ENCODE data around the gene DOCK4. TPM values are rescaled to one million over a fixed set of nuclear protein-coding genes. Genes with fewer than 3 reads are reported as not detected.

DOCK4 gene
- total and polyA plus RNA-seq, 3 donors from 2014 or later: 5.4 to 17.1 (median 12.4) TPM

GRCh38 chr7:112014347-112014746, 191.9 kb downstream of the DOCK4 start:
- Histone ChIP-seq H3K36me3 (ENCODE audit: low read depth, missing control alignments) (no peaks in the 10 kb centered on the region), H3K9me3 (no peaks in the 10 kb centered on the region), H3K4me3 (no peak overlapping the region), H3K4me1 (peaks cover 8% of the 10 kb centered on the region), H3K27me3 (no peaks in the 10 kb centered on the region), H3K27ac (no peak overlapping the region)
- intact Hi-C loops (cut with DNase I; ENCODE audit: low total_unique reads): no loop called here
- WGBS, 2 donors: 95 to 100% methylated on average over 1 of the region's 1 CpG
- no peak for DNase-seq
- TF ChIP-seq CTCF (IDR thresholded peaks at IDR 0.05) (no peak), POLR2A (IDR thresholded peaks at IDR 0.05) (no peak)

GRCh38 chr7:112013274-112013673, 192.9 kb downstream of the DOCK4 start:
- Histone ChIP-seq H3K27ac (no peak overlapping the region), H3K4me3 (no peak overlapping the region), H3K9me3 (no peaks in the 10 kb centered on the region), H3K4me1 (peaks cover 8% of the 10 kb centered on the region), H3K36me3 (ENCODE audit: low read depth, missing control alignments) (no peaks in the 10 kb centered on the region), H3K27me3 (no peaks in the 10 kb centered on the region)
- no peak for DNase-seq
- WGBS, 2 donors: 92% methylated on average over 5 of the region's 5 CpGs
- TF ChIP-seq CTCF (IDR thresholded peaks at IDR 0.05): no peak
- TF ChIP-seq POLR2A (IDR thresholded peaks at IDR 0.05): no peak
- intact Hi-C loops (cut with DNase I; ENCODE audit: low total_unique reads): no loop called here

- TF ChIP-seq POLR2A (IDR thresholded peaks at IDR 0.05) (no peak), CTCF (IDR thresholded peaks at IDR 0.05) (no peak)
- 31 to 45% methylated on average over 5 of the region's 5 CpGs for WGBS, 2 donors
- intact Hi-C loops (cut with DNase I; ENCODE audit: low total_unique reads): no loop called here
- Histone ChIP-seq H3K27me3 (no peaks in the 10 kb centered on the region), H3K4me3 (no peak overlapping the region), H3K27ac (no peak overlapping the region), H3K4me1 (peaks cover 8% of the 10 kb centered on the region), H3K36me3 (ENCODE audit: low read depth, missing control alignments) (no peaks in the 10 kb centered on the region), H3K9me3 (no peaks in the 10 kb centered on the region)
- no peak for DNase-seq
These were observed 194.0 kb downstream of the DOCK4 start for GRCh38 chr7:112012242-112012641.

- Histone ChIP-seq H3K4me3 (no peak overlapping the region), H3K27ac (no peak overlapping the region), H3K9me3 (no peaks in the 10 kb centered on the region), H3K27me3 (no peaks in the 10 kb centered on the region), H3K36me3 (ENCODE audit: low read depth, missing control alignments) (no peaks in the 10 kb centered on the region), H3K4me1 (peaks cover 8% of the 10 kb centered on the region)
- no peak for DNase-seq
- WGBS, 2 donors: 67 to 92% methylated on average over 4 of the region's 4 CpGs
- intact Hi-C loops (cut with DNase I; ENCODE audit: low total_unique reads): no loop called here
- TF ChIP-seq CTCF (IDR thresholded peaks at IDR 0.05) (no peak), POLR2A (IDR thresholded peaks at IDR 0.05) (no peak)
These were observed 195.2 kb downstream of the DOCK4 start for GRCh38 chr7:112010994-112011393.

- no peak overlapping the region for H3K27ac ChIP-seq
- no peaks in the 10 kb centered on the region for H3K27me3 ChIP-seq
- H3K4me1 ChIP-seq: peaks cover 6% of the 10 kb centered on the region
- H3K4me3 ChIP-seq: no peak overlapping the region
- intact Hi-C loops (cut with DNase I; ENCODE audit: low total_unique reads): no loop called here
- no peaks in the 10 kb centered on the region for H3K36me3 ChIP-seq (ENCODE audit: low read depth, missing control alignments)
- TF ChIP-seq CTCF (IDR thresholded peaks at IDR 0.05) (no peak), POLR2A (IDR thresholded peaks at IDR 0.05) (no peak)
- no peak for DNase-seq
- WGBS, 2 donors: 86 to 100% methylated on average over 2 of the region's 2 CpGs
- no peaks in the 10 kb centered on the region for H3K9me3 ChIP-seq
These were observed 196.1 kb downstream of the DOCK4 start for GRCh38 chr7:112010109-112010508.

All from testis (tissue), 3 donors.